HUES6 (cell line): ENCODE results near the gene SEMA5A.

Source experiments
- H3K27ac ChIP-seq: 2 replicates; pipeline ENCODE4 v1.7.0; 2013; ENCODE audit warnings: low read depth, mild to moderate bottlenecking, low read length, inconsistent platforms
- H3K27me3 ChIP-seq: 2 replicates; pipeline ENCODE4 v1.6.1; 2013; ENCODE audit warnings: low read length; ENCODE audit not compliant: control insufficient read depth, insufficient read depth
- H3K36me3 ChIP-seq: 2 replicates; pipeline ENCODE4 v1.6.1; 2013; ENCODE audit warnings: low read length; ENCODE audit not compliant: control insufficient read depth, insufficient read depth
- H3K4me1 ChIP-seq: 2 replicates; pipeline ENCODE4 v1.6.1; 2013; ENCODE audit warnings: low read length; ENCODE audit not compliant: control insufficient read depth, insufficient read depth
- H3K4me3 ChIP-seq: 2 replicates; pipeline ENCODE4 v1.5.1; 2013; ENCODE audit warnings: low read depth, low read length
- H3K9ac ChIP-seq: one replicate; pipeline ENCODE4 v1.6.1; 2013; ENCODE audit warnings: mild to moderate bottlenecking, low read length
- H3K9me3 ChIP-seq: 2 replicates; pipeline ENCODE4 v1.6.1; 2013; ENCODE audit warnings: low read depth, low read length; ENCODE audit not compliant: control insufficient read depth, insufficient read depth

The SEMA5A gene

DNA sequence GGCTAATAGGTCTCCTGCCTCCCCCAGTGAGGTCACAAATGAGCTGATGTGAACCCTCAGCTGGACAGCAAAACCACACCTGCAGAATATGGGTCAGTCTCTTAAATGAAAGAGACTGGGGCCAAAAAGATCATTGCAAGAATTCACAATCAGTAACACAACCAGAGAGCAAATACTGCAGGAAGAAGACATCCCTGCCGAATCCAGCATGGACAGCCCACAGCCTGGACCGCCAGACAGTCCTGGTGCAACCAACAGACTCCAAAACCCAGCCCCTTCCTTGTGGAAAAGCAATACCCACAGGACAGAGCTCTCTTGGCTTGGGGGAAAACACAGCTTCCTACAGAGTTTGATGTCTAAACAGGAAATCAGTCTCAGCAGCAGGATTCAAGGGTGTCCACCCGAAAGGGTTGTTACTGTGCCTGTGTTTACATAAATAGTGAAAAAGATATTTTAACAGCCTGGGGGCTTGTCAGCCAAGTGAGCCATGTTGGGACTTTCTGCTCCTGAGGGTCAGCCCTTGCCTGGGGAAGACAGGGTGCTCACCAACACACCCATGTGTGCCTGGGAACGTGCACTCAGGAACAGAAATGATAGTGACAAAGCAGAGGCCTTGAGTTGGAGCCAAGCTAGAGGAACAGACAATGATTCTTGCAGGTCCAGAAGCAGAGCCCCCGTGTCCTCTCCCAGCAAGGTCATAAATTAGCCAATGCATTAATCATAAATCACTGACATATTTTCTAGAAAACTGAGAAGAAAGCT, 106.2 kb downstream of the SEMA5A start:
- no peaks in the 10 kb centered on the region for H3K27me3 ChIP-seq
- H3K36me3 ChIP-seq = peaks cover 1% of the 10 kb centered on the region; the same call in 1 of the 2 replicates
- peaks cover 11% of the 10 kb centered on the region for H3K9me3 ChIP-seq
- no peak overlapping the region for H3K4me3 ChIP-seq
- no peak overlapping the region for H3K9ac ChIP-seq
- no peak overlapping the region for H3K27ac ChIP-seq
- no peaks in the 10 kb centered on the region for H3K4me1 ChIP-seq

DNA sequence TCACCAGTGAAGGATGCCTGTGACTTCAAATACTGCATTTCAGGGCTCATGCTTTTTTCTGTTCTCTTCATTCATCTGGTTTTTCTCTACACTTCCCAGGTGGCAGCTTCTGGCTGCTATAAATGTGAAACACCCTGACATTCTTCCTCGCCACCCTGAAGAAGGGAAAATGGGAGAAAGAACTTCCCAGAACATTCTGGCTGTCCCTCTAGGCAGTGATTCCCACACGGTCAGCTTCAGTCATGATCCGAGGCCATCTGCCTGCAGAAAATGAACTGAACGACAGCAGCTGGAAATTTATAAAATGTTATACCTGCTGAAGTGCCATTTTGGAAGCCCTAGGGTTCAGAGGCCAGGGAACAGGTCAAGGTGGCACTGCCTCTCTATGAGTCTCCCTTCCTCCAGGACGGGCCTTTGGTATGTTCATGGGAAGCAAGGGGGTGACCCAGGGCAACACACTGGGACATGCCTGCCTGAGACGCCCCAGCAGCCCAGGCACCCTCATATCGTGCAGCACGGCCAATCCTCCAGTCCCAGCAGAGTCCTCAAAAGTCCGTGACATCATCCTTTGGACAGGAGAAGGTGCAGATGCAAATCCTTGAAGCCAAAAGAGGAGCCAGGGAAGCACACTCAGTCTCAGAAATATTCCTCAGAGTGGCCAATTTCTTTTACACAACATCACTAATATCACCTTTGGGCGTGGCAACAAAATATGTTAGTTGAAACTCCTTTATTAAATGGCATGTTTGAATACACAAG, 107.1 kb downstream of the SEMA5A start:
- Histone ChIP-seq H3K27ac (no peak overlapping the region), H3K4me1 (no peaks in the 10 kb centered on the region), H3K9ac (no peak overlapping the region), H3K36me3 (no peaks in the 10 kb centered on the region), H3K9me3 (peaks cover 4% of the 10 kb centered on the region; the same call in 1 of the 2 replicates), H3K4me3 (no peak overlapping the region), H3K27me3 (no peaks in the 10 kb centered on the region)

DNA sequence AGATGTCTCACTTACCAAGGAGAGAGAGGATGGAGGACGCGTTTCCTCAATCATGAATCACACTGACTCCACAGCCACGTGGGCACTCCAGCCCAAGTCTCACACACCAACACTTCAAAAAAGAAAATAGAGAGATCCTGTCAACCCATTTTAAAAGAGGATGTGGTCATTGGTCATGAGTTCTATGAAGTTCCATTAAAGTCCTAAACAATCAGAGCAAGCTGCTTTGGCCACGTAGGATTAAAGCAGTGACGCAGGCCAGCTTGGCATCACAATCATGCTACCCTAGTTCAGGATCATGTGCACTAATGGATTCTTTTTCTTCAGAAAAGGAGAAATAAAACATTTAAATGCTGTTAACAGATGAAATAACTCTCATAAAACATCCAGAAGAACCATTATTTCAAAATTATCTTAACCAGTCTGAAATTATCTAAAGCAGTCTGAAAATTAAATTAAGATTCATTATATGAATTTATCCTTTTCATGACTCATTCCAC, 108.1 kb downstream of the SEMA5A start:
- Histone ChIP-seq H3K27me3 (no peaks in the 10 kb centered on the region), H3K4me3 (no peak overlapping the region), H3K27ac (no peak overlapping the region), H3K4me1 (no peaks in the 10 kb centered on the region), H3K36me3 (no peaks in the 10 kb centered on the region), H3K9me3 (peaks cover 1% of the 10 kb centered on the region; the same call in 1 of the 2 replicates), H3K9ac (no peak overlapping the region)

DNA sequence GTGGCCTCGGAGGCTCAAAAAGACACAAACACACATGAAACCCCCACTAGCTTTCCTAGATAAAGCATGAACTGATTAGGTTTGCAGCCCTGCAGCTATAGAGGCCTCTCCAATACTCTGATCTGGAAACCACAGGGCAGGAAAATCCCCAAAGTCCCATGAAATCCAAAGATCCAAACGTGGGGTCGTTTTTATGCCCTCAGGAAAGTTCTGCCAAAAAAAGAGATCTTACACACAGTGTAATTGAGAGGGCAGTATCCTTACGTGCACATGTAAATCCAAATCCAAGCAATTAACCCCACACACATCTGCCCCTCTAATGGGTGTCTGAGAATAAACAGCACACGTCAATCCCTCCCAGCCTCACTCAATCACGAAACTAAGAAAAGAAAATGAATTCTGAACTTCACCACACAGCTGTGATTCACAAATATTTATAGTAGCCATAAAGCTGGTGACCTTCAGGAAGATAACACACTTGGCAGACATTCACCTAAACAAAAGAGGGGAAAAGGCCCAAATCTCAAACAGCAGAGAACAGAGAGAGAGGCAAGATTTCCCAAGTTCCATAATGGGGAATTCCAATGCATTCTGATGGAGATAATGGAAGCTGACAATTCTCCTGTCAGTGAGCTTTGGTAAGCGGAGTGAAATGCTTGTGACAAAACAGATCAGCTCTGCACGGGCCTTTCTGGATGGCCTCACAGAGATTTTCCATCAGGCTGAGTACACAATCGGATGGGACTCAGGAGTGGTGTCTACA, 114.2 kb downstream of the SEMA5A start:
- Histone ChIP-seq H3K36me3 (no peaks in the 10 kb centered on the region), H3K4me1 (peaks cover 15% of the 10 kb centered on the region; the same call in 1 of the 2 replicates), H3K4me3 (no peak overlapping the region), H3K9ac (no peak overlapping the region), H3K27me3 (no peaks in the 10 kb centered on the region), H3K27ac (no peak overlapping the region), H3K9me3 (no peaks in the 10 kb centered on the region)

DNA sequence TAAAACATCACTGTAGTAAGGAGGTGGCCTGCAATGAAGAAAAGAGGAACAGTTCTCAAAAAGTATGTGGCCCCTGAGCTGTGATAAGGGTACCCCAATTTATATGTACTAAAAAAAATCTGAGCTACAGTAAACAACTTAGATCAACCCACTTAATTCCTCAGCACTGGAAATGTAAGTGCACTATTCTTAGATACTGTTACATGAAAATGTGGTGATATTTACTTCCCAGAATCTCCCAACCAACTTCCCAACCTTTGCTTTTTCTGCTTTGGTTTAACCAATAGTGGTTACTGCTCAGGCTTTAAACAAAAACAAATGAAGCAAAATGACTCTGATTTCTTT, 114.8 kb downstream of the SEMA5A start:
- H3K9ac ChIP-seq = no peak overlapping the region
- H3K4me3 ChIP-seq = no peak overlapping the region
- no peaks in the 10 kb centered on the region for H3K36me3 ChIP-seq
- H3K9me3 ChIP-seq = no peaks in the 10 kb centered on the region
- no peak overlapping the region for H3K27ac ChIP-seq
- no peaks in the 10 kb centered on the region for H3K27me3 ChIP-seq
- peaks cover 15% of the 10 kb centered on the region; the same call in 1 of the 2 replicates for H3K4me1 ChIP-seq

DNA sequence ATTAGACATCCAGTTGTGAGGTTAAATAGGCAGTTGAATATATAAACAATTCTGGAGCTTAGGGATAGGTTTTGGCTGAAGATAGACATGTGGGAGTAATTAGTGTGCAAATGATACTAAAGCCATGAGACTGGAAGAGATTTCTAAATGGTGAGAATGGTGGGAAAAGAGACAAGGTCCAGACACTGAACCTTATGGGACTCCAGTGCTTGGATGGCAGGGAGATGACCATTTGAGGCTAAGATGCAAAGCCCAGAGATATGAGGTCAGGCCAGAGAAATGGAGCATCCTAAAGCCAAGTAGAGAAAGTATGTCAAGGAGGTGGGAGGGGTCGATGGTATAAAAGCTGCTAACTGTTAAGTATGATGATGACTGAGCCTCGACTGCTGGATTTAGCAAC, 115.6 kb downstream of the SEMA5A start:
- Histone ChIP-seq H3K9me3 (no peaks in the 10 kb centered on the region), H3K9ac (no peak overlapping the region), H3K4me1 (peaks cover 15% of the 10 kb centered on the region; the same call in 1 of the 2 replicates), H3K4me3 (no peak overlapping the region), H3K27me3 (no peaks in the 10 kb centered on the region), H3K36me3 (no peaks in the 10 kb centered on the region), H3K27ac (no peak overlapping the region)

DNA sequence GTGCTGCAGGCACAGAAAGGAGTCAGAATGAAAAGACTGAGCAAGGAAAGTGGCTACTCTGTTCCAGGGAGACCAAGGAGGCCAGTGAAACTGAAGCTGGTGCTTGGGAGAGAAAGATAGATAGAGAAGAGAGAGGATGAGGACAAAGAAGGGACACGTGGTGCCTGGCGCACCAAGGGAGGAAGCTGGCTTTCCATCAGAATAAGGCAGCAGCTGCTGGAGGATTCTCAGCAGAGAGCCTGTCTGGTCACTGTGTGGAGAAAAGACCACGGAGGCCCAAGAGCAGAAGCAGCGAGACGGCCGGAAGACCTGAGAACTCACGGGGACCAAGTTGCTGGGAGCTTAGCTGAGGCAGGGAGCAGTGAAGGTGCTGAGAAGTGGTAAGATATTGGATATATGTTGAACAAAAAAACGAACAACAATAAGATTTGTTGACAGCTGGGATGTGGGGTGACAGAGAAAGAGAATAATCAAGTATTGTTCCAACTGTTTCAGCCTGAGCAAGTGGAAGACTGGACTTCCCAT, 116.1 kb downstream of the SEMA5A start:
- peaks cover 15% of the 10 kb centered on the region; the same call in 1 of the 2 replicates for H3K4me1 ChIP-seq
- no peak overlapping the region for H3K9ac ChIP-seq
- no peaks in the 10 kb centered on the region for H3K9me3 ChIP-seq
- H3K4me3 ChIP-seq = no peak overlapping the region
- no peaks in the 10 kb centered on the region for H3K36me3 ChIP-seq
- H3K27me3 ChIP-seq = no peaks in the 10 kb centered on the region
- H3K27ac ChIP-seq = no peak overlapping the region

DNA sequence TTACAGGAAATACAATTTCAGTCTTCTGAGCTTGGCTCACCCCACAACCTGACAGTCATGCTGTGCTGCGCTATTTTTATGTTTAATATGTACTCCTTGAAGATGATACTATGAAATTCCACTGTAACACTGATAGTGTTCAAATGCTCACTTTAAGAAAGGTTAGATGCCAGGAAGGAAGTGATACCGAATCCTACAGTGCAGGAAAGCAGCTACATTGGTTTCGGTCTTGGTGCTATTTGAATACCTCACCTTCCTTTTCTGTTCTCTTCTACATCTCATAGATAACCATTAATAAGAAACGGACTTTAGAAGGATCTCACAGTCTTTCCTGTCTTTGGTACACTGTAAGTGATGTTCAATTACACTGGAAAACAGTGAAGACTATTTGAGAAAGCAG, 117.6 kb downstream of the SEMA5A start:
- H3K9me3 ChIP-seq = no peaks in the 10 kb centered on the region
- peaks cover 15% of the 10 kb centered on the region; the same call in 1 of the 2 replicates for H3K4me1 ChIP-seq
- H3K27ac ChIP-seq = no peak overlapping the region
- no peaks in the 10 kb centered on the region for H3K36me3 ChIP-seq
- H3K4me3 ChIP-seq = no peak overlapping the region
- no peaks in the 10 kb centered on the region for H3K27me3 ChIP-seq
- no peak overlapping the region for H3K9ac ChIP-seq

DNA sequence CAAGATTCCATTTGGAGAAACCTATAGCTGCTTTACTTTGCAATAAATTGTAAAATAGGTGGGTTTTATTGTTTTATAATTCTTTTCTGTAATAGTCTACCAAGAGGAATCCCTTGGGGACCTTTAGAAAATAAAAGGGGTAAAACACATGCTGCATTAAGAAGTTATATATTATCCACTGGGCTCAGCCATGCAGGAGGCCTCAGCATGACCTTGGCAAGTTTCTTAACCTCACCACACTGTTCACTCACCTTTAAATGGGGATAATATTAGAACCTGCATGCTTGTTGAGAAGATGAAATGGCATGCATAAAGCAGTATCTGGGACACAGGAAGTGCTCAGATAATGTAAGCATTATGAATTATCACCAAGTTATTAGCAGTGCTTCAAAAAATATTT, 120.2 kb downstream of the SEMA5A start:
- H3K27me3 ChIP-seq = no peaks in the 10 kb centered on the region
- no peaks in the 10 kb centered on the region for H3K36me3 ChIP-seq
- H3K27ac ChIP-seq = no peak overlapping the region
- no peaks in the 10 kb centered on the region for H3K9me3 ChIP-seq
- H3K4me3 ChIP-seq = no peak overlapping the region
- no peaks in the 10 kb centered on the region for H3K4me1 ChIP-seq
- no peak overlapping the region for H3K9ac ChIP-seq

DNA sequence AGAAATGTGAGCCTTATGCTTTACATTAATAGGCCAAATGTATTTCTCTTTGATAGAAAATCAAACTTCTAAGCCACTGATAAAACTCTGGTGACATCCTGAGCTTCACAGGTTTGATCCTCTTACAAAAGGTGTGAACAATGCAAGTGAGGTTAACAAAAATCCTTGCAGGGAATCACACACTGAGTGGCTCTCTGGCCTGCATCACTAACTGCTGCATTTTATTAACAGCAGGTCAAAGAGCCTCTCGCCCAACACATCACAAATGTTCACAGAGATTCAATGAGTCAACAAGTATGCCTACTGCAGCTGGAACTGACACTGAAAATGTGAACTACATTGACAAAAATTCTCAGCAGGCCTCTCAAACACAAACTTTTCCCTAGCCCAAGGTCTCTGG, 122.3 kb downstream of the SEMA5A start:
- no peak overlapping the region for H3K9ac ChIP-seq
- H3K27ac ChIP-seq = no peak overlapping the region
- no peak overlapping the region for H3K4me3 ChIP-seq
- no peaks in the 10 kb centered on the region for H3K27me3 ChIP-seq
- no peaks in the 10 kb centered on the region for H3K9me3 ChIP-seq
- peaks cover 3% of the 10 kb centered on the region; the same call in 1 of the 2 replicates for H3K36me3 ChIP-seq
- H3K4me1 ChIP-seq = no peaks in the 10 kb centered on the region
